Left hindlimb (tissue), 1 donor: ENCODE measurements around the gene DHRS13.
"Not testable (repeated sequence)": the region's sequence is repeated elsewhere in the genome, so short reads cannot be mapped to it uniquely, and the experiment has no call there.

Source experiments
- DNase-seq: peaks from one replicate; pipeline ENCODE4 v3.0.0-alpha.2; 2018

DHRS13 gene

DNA sequence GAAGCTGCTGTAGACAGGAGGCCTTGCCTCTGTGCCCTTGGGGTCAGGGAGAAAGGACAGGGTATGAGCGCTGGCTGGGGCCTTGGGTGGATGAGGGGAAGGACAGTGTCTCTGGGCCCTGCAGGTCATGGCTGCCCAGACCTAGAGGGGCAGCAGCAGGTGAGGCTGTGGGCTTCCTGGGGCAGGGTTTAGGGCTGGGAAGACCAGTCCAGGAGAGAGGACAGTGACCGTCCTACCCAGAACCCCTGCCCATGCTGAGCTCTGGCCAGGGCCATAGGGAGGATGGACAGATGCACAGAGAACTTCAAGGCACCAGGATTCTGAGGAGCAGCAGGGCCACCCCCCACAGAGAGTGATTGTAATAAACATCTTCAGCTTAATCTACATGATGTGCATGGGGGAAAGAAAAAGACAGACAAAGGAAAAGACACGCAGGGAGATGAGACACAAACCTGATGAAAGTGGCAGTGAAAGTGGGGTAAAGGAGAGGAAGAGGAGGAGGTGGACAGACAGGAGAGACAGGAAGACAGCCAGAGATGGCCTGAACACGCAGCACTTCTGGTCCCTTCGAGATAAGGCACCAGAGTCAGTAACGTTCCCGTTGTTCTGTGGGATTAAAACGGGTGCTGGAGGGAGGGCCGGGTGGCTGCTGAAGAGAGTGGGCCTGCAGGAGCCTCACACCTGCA lies 22.9 kb downstream of the DHRS13 start:
- no peak for DNase-seq

DNA sequence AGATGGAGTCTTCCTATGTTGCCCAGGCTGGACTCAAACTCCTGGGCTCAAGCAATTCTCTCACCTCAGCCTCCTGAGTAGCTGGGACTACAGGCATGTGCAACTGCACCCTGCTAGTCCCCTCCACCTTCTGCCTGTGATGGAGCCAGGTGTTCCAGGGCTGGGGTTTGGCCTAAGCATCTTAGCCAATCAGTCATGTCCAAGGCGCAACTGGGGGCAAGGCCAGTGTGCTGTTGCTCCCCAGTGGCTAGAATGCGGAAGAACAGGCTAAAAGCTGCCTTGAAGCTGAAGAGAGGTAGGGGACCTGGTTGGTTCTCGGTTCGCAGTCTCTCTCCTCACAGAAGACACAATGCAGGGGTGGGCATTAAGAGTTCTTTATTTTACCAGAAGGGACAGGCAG lies 23.9 kb downstream of the DHRS13 start:
- DNase-seq: no peak

DNA sequence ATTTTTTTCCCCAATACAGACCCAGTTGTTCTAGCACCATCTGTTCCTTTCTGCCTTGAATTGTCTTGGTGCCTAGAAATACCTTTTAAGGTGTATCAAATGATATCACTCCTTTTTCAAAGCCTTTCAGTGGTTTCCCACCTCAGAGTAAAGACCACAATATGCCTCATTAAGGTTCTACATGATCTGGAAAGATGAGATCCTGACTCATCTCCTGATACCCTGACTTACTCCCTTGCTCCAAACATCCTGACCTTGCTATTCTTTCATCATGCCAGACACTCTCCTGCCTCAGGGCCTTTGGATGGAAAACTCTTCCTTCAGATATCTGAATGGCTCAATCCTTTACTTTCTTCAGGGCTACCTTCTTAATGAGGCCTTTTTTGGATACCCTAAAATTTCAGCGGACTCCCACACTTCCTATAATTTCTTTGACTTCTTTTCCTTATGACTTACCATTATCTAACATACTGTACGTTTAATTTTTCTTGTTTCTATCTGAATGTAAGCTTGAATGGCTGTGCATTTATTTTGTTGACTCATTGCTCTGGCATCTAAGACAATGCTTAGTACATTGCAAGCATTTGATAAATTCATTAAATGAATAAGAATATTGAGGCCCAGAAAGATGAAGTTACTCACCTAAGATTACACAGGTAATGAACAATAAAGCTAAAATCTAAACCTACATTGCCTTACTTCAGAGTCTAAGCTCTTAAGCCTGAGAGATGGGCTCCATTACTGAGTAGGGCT lies 24.5 kb downstream of the DHRS13 start:
- DNase-seq: no peak

DNA sequence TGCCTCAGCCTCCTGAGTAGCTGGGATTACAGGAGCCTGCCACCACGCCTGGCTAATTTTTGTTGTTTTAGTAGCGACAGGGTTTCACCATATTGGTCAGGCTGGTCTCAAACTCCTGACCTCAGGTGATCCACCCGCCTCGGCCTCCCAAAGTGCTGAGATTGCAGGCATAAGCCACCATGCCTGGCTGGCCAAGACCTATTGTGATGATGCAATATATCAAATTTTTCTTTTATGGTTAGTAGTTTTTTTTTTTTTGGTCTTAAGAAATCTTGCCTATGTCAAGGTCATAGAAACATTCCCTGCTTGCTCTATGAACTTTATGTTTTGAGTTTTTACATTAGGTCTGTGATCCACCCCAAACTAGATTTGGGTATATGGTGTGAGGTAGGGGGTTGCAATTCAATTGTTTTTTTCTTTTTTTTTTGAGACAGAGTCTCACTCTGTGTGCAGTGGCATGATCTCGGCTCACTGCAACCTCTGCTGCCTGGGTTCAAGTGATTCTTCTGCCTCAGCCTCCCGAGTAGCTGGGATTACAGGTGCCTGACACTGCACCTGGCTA lies 25.6 kb downstream of the DHRS13 start:
- DNase-seq: not testable (repeated sequence)

DNA sequence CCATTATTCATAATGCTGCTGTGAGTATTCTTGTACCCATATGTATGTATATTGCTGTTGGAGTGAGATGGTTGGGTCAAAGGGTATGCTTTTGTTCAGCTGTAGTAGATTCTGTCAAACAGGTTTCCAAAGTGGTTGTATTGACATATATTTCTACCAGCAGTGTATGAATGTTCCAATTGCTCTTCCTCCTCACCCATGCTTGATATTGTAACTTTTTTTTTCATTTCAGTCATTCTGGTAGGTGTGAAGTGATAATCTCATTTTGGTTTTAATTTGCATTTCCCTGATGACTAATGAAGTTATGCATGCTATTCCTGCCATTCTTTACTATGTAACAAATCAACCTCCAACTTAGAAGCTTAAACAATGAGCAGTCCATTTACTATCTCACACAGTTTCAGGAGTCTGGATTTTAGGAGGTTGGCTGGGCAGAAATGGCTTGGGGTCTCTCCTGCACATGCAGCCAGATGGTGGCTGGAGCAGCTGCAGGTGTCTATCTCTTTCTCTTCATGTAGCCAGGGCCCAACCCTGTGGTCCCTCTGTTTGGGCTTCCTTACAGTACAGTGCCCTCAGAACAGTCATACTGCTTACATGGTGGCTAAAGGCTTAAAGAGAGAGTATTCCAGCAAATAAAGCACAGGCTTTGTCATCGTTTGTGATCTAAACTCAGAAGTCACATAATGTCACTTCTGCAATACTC lies 26.9 kb downstream of the DHRS13 start:
- no peak for DNase-seq

DNA sequence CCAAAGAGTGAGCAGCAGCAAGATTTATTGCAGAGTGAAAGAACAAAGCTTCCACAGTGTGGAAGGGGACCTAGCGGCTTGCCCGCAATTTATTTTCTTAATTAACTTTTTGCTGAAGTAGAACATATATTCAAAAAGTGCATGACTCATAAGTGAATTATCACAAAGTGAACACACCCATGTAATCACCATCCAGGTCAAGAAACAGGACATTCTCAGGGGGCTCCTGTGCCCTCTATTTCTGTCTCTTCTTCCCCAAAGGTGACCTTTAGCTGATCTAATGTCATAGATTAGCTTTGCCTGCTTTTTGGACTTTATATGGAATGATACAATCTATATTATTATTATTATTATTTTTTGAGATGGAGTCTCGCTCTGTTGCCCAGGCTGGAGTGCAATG lies 28.1 kb downstream of the DHRS13 start:
- DNase-seq: no peak

DNA sequence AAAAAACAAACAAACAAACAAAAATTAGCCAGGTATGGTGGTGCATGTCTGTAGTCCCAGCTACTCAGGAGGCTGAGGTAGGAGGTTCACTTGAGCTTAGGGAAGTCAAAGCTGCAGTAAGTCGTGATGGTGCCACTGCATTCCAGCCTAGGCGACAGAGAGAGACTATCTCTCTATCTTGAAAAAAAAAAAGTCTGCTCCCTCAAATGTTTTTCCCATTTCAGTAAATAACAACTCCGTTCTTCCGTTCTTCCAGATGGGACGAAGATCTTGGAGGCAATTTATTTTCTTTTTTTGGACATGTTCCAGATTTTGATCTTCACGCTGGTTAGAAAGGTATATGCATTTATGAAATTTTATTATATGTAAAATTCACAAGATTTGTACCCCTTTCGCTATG lies 29.0 kb downstream of the DHRS13 start:
- DNase-seq: no peak

DNA sequence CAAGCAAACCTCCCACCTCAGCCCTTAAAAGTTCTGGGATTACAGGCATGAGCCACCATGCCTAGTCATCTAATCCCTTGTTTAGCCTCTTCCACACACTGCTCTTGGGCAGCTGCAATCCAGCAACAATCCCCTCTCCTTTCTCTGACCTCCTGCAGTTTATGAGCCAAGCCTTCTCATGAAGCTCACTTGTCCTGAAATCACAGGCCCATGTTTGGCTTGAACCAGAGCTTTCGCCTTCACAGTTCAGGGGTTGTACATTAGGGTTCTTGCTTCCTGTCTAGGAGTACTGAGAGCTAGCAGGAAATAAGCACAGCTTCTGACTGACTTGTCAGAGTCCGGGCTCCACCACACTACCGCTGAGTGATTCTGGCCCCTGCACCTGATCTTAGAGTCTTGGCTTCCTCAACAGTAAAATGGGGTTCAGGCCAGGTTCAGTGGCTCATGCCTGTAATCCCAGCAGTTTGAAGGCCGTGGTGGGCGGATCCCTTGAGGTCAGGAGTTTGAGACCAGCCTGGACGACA lies 31.8 kb downstream of the DHRS13 start:
- DNase-seq: no peak

DNA sequence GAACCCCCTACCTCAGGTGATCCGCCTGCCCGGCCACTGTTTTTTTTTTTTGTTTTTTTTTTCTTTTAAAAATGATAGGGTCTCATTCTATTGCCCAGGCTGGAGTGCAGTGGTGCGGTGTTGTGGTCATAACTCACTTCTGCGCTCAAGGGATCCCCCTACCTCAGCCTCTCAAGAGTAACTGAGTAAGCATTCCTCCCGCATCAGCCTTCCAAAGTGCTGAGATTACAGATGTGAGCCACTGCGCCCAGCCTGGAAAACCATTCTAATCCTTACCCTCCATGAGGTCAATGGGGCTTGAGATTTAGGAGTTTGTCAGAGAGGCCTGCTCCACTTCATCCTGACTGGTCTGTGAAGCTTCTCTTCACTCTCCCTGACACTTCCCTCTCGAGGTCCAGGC lies 35.6 kb downstream of the DHRS13 start:
- no peak for DNase-seq

DNA sequence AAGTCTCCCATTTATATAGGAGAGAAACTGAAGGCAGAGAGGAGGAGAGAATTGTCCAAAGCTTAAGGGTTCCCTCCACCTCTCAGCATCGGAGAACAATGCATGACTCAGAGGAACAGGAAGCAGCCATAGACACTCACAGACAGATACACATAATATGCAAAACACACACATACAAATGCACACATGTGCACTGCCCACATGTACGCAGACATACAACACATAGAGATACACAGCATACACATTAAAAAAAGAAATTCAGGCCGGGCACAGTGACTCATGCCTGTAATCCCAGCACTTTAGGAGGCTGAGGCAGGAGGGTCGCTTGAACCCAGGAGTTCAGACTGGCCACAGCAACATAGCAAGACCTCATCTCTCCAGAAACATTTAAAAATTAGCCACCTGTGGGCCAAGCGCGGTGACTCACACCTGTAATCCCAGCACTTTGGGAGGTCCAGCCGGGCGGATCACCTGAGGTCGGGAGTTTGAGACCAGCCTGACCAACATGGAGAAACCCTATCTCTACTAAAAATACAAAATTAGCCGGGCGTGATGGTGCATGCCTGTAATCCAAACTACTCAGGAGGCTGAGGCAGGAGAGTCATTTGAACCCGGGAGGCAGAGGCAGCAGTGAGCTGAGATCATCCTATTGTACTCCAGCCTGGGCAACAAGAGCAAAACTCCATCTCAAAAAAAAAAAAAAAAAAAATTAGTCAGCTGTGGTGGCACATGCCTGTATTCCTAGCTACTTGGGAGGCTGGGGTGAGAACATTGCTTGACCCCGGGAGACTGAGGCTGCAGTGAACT lies 36.7 kb downstream of the DHRS13 start:
- no peak for DNase-seq

DNA sequence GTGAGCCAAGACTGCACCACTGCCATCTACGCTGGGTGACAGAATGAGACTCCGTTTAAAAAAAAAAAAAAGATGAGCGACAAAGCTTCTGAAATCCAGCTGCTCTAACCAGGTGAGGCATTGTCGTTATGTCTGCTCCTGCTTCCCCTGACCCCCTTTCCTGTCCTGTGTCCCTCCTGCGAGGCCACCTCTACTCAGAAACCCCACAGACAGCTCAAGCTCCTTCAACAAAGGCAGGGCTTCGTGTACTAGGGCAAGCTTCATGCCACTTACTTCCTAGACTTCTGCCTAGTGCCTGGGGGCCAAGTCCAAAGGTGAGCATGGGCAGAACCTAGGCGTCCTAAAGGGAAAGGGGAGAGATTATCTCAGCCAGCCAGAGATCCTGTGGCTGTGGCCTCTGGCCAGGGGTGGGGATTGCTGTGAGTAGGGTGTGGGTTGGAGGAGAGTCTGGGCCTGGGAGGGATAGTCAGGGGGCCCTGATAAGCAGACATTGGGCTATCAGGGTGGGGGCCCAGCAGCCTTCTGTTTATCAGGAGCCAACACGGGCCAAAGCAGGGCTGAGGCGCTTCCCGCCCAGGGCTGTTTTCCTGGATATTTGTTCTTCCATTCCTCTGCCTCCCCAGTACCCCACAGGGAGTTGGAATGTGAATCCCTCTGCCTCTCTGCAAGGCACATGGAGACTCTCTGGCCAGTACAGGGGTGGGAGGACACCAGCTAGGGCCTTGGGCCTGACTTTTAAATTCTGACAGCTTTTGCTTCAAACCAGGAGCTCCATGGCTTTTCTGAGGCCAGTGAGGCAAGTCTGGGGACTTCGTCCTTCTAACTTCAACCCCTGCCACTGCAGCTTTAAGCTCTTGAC lies 37.7 kb downstream of the DHRS13 start:
- no peak for DNase-seq

DNA sequence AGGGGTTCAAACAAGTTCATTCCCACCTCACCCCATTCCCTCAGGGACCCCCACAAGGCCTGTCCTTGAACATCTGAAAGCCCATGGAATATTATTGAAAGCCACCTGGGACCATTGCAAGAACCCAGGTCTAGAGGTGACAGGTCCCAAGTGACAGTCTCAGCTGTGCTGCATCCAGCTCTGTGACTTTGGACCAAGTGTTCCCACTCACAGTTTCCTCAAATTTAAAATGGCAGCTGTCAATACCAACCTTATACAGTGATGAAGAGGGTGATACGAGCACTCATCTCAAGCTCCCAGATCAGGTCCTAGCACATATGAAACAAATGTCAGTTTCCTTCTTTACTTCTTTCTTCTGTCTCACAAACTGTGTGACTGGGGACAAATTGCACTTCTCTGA lies 38.9 kb downstream of the DHRS13 start:
- no peak for DNase-seq

DNA sequence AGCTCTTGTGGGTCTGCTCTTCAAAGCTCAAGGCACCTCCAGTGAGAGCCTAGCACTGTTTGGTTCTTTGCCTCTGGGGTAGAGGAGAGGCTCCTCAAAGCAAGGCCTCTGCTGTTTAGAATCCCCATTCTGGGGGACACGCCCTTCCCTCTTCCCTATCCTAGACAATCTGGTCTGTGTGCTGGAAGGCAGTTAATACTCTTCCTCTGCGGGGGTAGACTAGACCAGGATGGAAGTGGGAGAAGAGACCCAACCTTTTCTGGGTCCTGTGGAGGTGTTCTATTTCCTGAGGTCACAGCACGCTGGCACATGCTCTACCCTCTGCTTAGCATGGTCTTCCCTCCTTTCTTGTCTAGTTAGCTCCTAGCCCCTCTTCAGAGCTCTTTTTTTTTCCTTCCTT lies 40.3 kb downstream of the DHRS13 start:
- no peak for DNase-seq

DNA sequence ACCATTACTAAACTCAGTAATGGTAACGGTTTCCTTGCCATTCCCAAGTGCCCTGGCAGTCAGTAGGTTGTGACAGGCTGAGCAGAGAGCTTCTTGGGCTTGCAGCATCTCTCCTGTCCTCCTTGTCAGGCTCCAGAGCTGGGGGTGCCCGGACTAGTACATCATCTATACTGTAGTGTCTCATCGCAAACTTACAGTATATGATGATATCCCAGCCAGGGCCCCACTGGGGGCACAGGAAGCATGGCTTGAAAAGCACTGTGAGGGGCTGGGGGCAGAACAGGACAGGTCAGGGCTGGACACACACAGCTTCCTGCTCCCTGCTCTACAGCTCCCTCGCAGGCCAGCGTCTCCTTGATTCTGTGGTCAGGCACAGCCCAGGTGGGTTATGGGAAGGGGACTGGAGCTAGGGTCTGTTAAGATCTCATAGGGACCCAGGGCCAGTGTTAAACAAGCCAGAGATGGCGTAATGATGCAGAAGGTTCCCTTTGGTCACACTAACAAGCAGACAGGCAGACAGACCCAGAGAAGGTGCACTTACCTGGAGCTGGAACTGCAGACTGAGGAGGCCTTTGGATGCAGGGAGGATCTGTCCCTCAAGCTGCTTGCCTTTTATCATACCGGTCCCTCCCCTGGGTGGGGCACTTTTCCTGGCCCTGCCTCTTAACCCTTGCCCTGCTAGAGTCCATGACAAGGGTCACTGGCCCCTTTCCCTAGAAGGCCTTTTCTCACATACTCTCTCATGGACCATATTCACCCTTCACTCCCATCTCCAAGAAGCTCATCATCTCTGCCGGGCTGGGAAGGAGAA lies 41.3 kb downstream of the DHRS13 start:
- DNase-seq: no peak

DNA sequence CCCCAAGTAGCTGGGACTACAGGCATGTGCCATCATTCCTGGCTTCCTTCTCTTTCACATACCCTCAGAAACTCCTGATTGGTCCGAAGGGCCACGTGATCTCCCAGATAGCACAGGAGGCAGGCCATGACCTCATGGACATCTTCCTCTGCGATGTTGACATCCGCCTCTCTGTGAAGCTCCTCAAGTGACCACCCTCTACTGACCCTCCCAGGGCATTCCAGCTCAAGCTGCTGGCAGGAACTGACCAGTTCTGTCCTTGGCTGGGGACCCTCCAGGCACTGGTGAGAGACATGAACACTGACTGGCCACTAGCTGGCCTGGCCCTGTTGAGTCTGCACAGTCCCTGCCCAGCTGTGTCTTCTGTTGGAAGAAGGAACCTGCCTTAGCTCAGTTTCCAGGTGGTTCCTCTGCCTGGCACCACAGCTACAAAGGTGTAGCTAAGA lies 42.5 kb downstream of the DHRS13 start:
- DNase-seq: no peak

DNA sequence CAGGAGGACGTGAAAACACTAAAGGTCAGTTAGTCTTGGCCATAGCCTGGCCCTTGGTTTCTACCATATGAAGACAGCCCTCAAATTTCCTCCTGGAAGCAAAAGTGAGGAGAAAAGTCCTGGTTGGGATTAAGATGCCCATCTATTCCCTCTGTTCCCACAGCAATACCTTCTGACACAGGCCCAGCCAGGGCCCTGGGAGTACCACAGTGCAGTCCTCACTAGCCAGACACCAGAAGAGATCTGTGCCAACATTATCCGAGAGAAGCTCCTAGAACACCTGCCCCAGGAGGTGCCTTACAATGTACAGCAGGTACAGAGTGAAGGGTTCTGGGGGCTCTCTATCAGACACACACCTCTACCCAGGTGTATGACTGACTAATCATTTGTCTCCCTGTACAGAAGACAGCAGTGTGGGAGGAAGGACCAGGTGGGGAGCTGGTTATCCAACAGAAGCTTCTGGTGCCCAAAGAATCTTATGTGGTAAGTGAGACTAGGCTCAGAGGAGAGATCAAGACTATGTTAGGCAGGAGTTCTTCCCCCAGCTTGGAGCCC lies 44.0 kb downstream of the DHRS13 start:
- no peak for DNase-seq

DNA sequence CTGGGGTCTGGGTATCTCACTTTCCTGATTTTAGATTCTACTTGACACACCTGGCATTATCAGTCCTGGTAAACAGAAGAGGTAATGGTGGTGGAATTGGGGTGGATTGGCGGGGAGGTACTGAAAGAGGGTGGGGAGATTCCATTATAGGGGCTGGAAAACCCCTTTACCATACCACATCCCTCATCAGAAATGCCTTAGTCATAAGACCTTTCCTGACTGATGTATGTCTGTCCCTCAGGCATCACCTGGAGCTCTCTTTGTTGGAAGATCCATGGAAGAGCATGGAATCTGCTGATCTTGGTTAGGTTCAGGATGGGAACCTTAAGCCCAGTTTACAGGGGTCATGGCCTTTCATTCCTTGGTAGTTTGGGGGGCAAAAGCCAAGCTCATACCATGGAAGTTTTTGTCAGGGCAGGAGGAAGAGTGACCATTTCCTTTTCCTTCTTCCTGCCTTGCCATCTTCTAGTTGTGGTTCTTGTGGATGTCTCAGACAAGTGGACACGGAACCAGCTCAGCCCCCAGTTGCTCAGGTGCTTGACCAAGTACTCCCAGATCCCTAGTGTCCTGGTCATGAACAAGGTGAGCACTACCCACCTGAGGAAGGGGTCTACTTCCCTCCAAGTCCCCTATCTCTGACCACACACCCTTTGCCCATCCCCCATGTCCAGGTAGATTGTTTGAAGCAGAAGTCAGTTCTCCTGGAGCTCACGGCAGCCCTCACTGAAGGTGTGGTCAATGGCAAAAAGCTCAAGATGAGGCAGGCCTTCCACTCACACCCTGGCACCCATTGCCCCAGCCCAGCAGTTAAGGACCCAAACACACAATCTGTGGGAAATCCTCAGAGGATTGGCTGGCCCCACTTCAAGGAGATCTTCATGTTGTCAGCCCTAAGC lies 44.7 kb downstream of the DHRS13 start:
- DNase-seq: no peak

DNA sequence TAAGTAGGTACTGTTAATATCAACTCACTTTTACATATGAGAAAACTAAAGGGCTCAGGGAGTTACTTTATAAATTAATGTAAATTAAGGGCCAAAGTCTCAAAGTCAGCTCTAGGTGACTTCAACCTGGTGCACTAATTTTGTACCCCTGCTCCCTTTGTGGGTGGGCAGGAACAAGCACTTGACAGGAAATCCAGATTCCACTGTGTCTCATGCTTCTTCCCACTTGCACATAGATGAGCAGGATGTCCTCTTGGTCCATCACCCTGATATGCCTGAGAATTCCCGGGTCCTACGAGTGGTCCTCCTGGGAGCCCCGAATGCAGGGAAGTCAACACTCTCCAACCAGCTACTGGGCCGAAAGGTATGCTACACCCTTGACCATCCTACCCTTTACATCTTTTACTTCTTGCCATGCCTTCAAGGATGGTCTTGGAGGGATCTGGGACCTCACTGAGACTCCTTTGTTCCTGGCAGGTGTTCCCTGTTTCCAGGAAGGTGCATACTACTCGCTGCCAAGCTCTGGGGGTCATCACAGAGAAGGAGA lies 46.8 kb downstream of the DHRS13 start:
- DNase-seq: no peak

DNA sequence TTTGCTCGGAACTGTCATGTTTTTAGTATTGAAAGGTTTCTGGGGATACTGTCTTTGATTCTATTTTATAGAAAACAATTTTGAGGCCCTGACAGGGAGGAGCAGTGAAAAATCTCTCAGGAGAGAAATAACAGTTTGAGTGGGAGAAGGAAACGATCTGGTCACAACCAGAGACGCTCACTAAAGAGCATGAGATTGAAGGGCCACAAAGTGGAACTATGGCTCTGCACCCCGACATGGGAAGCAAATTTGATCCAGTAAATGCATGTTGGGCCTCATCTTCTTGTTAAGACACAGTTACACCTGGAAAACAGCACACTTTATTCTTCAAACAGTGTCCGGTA lies 47.6 kb downstream of the DHRS13 start:
- DNase-seq: no peak
